ENCODE data around the gene ERBIN. TPM values are rescaled to one million over a fixed set of nuclear protein-coding genes. Genes with fewer than 3 reads are reported as not detected.
"Not testable (repeated sequence)": the region's sequence is repeated elsewhere in the genome, so short reads cannot be mapped to it uniquely, and the experiment has no call there.

Gene ERBIN
- polyA plus RNA-seq, 3 donors: 106 to 116 (median 115) TPM

DNA sequence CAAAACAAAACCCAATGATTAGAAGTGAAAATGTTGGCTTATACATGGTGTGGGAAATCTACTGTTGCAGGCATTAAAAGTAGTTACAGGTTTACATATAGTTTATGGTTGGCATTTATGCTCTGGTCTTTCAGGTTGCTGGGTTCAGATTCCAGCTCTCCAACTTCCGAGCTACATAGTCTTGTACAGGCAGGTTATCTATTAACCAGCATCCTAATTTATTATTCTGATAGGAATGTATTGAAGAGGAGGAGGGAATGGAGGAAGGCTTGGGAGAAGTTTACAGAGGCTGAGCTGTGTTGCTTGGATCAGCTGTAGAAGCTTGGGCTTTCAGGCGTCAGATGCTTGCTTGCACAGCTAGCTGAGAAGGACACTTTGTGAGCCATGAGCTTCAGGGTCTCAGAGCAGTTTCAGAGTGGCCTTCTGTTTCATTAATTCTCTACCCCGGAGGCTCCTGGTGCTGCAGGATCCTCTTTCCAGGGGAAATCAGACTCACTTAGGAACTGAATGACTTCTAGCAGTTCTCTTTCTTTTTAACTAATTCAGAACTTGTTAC, 11.7 kb upstream of the ERBIN start:
- DNase-seq (ENCODE audit: low read depth in 3 of 3, low spot score in 2 of 3): no peak

- not testable (repeated sequence) for DNase-seq (ENCODE audit: low read depth in 3 of 3, low spot score in 2 of 3)
Observed at GRCh38 chr5:65915661-65916060, 10.7 kb upstream of the ERBIN start.

- no peak for DNase-seq (ENCODE audit: low read depth in 3 of 3, low spot score in 2 of 3)
Observed at GRCh38 chr5:65916066-65916465, 10.3 kb upstream of the ERBIN start.

GRCh38 chr5:65916636-65917035, 9.7 kb upstream of the ERBIN start:
- DNase-seq (ENCODE audit: low read depth in 3 of 3, low spot score in 2 of 3): no peak

DNA sequence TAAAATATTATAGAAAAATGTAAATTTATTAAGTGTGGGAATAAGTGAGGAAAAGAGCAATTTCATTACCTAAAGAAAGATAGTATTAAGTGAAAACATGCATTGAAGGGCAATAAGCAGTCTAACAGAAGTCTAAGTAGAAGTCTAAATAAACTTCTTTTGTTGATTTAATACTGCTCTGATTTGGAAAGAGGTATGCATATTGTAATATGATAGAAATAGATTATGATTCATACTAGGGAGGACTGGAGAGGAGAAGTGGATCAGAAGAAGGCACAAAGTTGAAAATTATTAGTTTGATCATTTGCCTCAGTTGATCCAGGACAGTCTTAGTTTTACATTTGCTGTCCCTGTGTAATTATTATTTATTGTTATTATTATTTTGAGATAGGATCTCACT, 6.6 kb upstream of the ERBIN start:
- DNase-seq (ENCODE audit: low read depth in 3 of 3, low spot score in 2 of 3): no peak

DNA sequence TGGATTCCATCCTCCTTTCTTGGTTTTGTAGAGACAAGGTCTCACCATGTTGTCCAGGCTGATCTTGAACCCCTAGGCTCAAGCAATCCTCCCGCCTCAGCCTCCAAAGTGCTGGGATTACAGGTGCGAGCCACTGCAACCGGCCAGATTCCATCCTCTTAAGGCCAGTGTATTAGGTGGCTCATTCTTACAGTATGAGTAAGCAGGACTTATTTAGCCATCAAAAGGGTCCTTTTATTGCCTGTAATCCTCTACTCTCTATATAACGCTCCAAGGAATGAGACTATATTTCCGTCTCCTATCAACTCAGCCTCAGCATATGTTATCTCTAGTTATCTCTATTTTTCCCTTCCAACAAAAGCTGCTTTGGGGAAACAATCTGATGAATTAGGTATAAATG, 3.0 kb upstream of the ERBIN start:
- DNase-seq (ENCODE audit: low read depth in 3 of 3, low spot score in 2 of 3): no peak

DNA sequence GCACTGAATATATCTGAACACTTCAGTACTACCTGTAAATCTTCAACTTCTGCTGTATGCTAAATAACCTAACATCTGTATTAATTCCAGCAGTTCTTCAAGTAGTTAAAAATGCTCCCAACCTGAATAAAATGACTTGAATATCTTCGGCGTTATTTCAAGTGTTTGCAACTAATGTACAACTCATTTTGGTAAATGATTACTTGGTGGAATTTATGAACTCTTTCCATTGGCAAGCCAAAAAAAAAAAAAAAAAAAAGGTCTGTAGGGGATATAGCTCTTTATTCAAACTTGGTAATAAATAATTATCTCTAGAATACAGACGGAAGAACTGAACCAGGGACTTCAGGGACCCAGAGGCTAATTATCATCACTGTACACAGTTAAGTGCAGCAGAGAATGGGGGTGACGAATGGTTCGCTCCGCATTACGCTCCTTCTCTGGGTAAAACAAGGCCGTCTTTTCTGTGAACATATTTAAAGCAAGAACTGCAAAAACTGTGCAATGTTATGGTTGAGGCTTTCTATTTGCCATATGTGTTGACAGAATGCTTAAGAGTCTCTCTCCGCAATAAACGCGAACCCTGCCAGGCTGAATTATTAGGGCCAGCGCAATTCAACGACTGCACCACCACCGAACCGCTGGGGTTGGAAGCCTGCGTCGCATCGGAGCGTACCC, 1.9 kb upstream of the ERBIN start:
- DNase-seq (ENCODE audit: low read depth in 3 of 3, low spot score in 2 of 3): peak in 1 of 3 donors; percentile 54

GRCh38 chr5:65925044-65925600, 1.3 kb upstream of the ERBIN start:
- DNase-seq (ENCODE audit: low read depth in 3 of 3, low spot score in 2 of 3): peak in 2 of 3 donors; percentile 54 to 65

DNA sequence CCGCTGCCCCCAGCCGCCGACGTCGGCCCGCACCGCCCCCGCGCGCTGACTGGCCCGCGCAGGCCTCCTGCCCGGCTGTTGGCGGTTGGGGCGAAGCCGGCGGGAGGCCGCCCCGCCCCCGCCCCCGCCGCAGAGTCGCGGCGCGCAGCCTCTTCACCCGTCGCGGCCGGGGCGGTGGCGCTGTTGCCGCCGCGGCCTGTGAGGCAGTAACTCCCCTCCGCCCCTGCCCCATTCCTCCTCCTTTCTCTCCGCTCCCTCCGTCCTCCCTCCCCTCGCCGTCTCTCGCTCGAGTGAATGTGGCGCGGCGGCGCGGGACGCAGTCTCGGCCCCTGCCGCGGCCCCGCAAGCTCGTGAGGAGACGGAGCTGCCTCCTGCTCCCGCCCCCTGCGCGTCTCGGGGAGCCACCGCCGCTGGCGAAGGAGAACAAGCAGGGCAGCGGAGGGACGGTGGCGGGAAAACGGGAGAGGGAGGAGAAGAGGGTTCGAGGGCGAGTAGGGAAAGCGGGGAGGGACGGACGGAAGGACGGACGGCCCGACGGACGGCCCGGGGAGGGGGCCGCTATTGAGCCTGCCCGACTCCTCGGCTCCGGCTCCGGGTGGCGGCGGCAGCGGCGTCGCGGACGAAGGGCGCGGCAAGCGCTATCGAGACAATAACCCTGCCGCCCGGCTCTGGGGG, 637 bp upstream of the ERBIN start:
- DNase-seq (ENCODE audit: low read depth in 3 of 3, low spot score in 2 of 3): peak; percentile 70 to 82 (median 82)

DNA sequence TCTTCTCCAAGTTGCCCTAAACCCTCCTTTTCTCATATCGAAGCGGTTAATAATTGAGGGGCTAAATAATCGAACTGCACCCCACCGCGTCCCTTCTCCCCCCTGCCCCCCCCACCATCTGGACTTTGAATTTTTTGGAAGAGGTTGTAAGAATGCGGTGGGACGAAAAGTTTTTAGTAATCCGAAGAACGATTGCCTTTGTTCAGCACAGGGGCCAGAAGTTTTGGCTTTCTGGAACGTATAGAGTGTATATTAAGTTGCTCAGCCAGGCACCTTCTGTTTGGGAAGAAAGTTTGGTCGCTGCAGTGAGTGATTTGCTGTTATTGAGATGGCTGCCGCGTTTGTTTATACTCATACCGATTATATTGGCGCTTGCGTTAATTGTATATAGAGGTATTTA, 518 bp downstream of the ERBIN start:
- no peak for DNase-seq (ENCODE audit: low read depth in 3 of 3, low spot score in 2 of 3)

DNA sequence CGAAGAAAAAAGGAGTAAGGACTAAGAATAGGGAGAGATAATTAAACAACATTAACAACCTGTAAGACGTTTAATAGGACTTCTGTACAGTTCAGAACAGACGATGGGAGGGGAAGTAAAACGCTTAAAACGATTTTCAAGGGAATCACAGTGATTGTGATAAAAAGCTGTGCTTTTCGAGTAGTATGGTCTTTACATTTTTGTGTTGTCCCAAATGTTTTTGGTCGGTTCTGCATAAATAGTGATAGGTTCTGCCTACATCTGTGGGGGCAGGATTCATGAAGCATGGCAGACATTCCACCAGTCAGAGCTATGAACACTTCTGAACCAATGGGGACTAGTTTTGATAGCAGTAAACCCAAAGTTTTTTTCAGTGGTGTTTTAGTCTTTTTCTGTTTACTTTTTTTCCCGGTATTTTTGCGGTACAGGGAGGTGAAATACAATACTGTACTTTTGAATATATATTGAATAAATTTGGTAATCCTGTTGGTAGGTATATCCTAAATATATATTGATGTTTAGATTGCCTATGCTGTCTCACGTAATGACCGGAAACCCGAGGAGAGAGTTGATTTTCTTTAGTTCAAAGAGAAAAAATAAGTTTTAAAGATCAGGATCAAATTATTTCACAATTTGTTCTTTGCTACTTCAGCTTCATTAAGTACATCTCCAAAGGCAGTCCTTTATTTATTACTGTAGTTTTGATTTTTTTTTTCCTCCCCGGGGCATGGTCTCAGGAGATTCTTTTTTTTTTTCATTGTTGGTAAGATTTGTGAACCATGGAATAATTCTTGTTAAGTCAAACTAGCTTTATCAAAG, 1.3 kb downstream of the ERBIN start:
- peak in 2 of 3 donors; percentile 49 to 52 for DNase-seq (ENCODE audit: low read depth in 3 of 3, low spot score in 2 of 3)

- DNase-seq (ENCODE audit: low read depth in 3 of 3, low spot score in 2 of 3): no peak
Observed at GRCh38 chr5:65928322-65928752, 2.0 kb downstream of the ERBIN start.

DNA sequence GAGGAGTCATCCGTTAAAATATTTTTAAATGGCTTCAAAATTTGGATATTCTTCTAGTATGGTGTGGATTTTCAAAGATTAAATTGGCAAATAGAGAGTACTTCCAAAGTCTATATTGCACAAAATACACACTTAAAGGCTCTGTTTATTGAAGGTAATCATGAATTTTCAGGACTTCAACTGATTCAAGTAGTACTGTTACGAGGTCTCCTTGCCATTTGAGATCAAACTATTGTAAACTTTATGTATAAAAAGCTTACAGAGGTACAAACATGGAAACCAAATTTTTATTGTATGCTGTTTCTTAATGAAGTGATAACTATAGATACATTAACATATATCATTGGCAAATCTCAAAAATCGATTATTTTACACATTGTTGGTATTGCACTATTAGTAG, 2.5 kb downstream of the ERBIN start:
- DNase-seq (ENCODE audit: low read depth in 3 of 3, low spot score in 2 of 3): no peak

DNA sequence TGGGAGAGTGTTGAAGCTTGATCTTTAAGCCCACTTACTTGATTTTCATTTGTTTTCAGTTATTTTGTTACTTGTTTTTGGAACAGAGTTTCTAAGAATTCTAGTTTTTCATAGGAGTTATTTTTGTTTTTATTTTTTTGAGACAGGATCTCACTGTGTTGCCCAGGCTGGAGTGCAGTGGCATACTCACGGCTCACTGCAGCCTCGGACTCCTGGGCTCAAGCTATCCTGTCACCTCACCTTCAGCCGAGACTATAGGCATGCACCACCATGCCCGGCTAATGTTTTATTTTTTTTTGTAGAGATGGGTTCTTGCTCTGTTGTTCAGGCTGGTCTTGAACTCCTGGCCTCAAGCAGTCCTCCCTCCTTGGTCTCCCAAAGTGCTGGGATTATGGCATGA, 6.3 kb downstream of the ERBIN start:
- no peak for DNase-seq (ENCODE audit: low read depth in 3 of 3, low spot score in 2 of 3)

DNA sequence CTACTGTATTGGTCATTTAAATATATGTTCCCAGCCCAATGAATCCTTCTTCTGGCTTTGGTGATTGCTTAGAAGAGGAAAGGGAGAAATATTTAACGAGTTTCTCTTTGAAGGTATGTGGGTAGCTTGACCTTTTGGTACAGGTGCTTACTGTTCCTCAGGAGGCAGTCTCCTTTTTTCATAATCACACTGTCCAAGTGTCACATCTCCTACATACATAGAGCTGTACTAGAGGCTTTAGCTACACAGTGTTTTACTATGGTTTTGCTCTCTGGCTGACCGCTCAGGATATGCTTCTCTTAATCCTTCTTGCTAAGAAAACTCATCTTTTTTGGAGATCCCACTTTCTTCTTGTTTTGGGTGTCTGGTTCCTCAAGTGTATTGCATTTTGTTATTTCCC, 6.9 kb downstream of the ERBIN start:
- no peak for DNase-seq (ENCODE audit: low read depth in 3 of 3, low spot score in 2 of 3)

GRCh38 chr5:65938256-65938655, 11.9 kb downstream of the ERBIN start:
- DNase-seq (ENCODE audit: low read depth in 3 of 3, low spot score in 2 of 3): no peak

- no peak for DNase-seq (ENCODE audit: low read depth in 3 of 3, low spot score in 2 of 3)
Observed at GRCh38 chr5:65943771-65944170, 17.4 kb downstream of the ERBIN start.

GRCh38 chr5:65946198-65946745, 19.9 kb downstream of the ERBIN start:
- no peak for DNase-seq (ENCODE audit: low read depth in 3 of 3, low spot score in 2 of 3)

DNA sequence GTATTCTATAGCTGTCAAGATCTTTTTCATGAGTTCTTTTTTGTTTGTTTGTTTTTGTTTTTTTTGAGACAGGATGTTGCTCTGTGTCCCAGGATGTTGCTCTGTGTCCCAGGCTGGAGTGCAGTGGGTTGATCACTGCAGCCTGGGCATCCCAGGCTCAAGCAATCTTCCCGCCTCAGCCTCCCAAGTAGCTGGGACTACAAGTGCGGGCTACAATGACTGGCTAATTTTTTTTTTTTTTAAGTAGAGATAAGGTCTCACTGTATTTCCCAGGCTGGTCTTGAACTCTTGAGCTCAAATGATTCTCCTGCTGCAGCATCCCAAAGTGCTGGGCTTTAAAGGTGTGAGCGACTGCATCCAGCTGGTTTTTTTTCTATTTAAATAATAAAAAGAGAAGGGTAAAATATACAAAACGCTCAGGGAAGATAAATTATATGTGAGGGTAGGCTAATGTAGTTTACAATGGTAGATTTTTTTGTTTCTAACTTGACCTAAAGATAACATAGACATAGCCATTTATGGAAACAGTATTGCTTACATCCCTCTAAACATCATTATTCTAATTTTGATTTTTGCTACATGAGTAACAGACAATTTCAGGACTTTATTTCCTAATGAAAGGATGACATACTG, 21.9 kb downstream of the ERBIN start:
- DNase-seq (ENCODE audit: low read depth in 3 of 3, low spot score in 2 of 3): no peak

- no peak for DNase-seq (ENCODE audit: low read depth in 3 of 3, low spot score in 2 of 3)
Observed at GRCh38 chr5:65951330-65951729, 25.0 kb downstream of the ERBIN start.

All from right renal cortex interstitium (tissue), 3 donors.